Activated CD8-positive, alpha-beta memory T cell treated with anti-CD3 and anti-CD28 coated beads for 1 hour (primary cell): Measurements from ENCODE around the gene ECT2.
"Not testable (repeated sequence)": the region's sequence is repeated elsewhere in the genome, so short reads cannot be mapped to it uniquely, and the experiment has no call there.

ENCODE experiments used
- DNase-seq, 2 donors: peaks; one replicate each; pipeline ENCODE4 v3.0.0-alpha.2; 2020; ENCODE audit warnings: low read depth in 1 of 2; ENCODE audit errors: extremely low read depth in 1 of 2

Gene ECT2

GRCh38 chr3:172804323-172804722 lies 53.8 kb downstream of the ECT2 start:
- DNase-seq = no peak

- no peak for DNase-seq
Measured at GRCh38 chr3:172808969-172809546, 58.5 kb downstream of the ECT2 start.

- DNase-seq = no peak
Measured at GRCh38 chr3:172811099-172811498, 60.6 kb downstream of the ECT2 start.

- DNase-seq = no peak
Measured at GRCh38 chr3:172813462-172813861, 62.9 kb downstream of the ECT2 start.

GRCh38 chr3:172814738-172815137 lies 64.2 kb downstream of the ECT2 start:
- no peak for DNase-seq

GRCh38 chr3:172815857-172816256 lies 65.3 kb downstream of the ECT2 start:
- DNase-seq = no peak

GRCh38 chr3:172816281-172816680 lies 65.8 kb downstream of the ECT2 start:
- no peak for DNase-seq

- no peak for DNase-seq
Measured at GRCh38 chr3:172816968-172817367, 66.4 kb downstream of the ECT2 start.

GRCh38 chr3:172820492-172820891 lies 70.0 kb downstream of the ECT2 start:
- DNase-seq = no peak

- no peak for DNase-seq
Measured at GRCh38 chr3:172824229-172824628, 73.7 kb downstream of the ECT2 start.

GRCh38 chr3:172827231-172827630 lies 76.7 kb downstream of the ECT2 start:
- not testable (repeated sequence) for DNase-seq

GRCh38 chr3:172832983-172833382 lies 82.5 kb downstream of the ECT2 start:
- no peak for DNase-seq

- no peak for DNase-seq
Measured at GRCh38 chr3:172836390-172836997, 86.0 kb downstream of the ECT2 start.

- DNase-seq = no peak
Measured at GRCh38 chr3:172839679-172840078, 89.2 kb downstream of the ECT2 start.

- DNase-seq = no peak
Measured at GRCh38 chr3:172840463-172840862, 89.9 kb downstream of the ECT2 start.

- no peak for DNase-seq
Measured at GRCh38 chr3:172840913-172841312, 90.4 kb downstream of the ECT2 start.

- DNase-seq = no peak
Measured at GRCh38 chr3:172844428-172844827, 93.9 kb downstream of the ECT2 start.

- DNase-seq = no peak
Measured at GRCh38 chr3:172846103-172846561, 95.6 kb downstream of the ECT2 start.

GRCh38 chr3:172846706-172847105 lies 96.2 kb downstream of the ECT2 start:
- DNase-seq = no peak

- DNase-seq = no peak
Measured at GRCh38 chr3:172847292-172847691, 96.8 kb downstream of the ECT2 start.

- DNase-seq = no peak
Measured at GRCh38 chr3:172848910-172849309, 98.4 kb downstream of the ECT2 start.

GRCh38 chr3:172853005-172853404 lies 102.5 kb downstream of the ECT2 start:
- DNase-seq = no peak
